Liver (tissue), 3 donors: ENCODE data around the gene CPT1A.

ENCODE experiments used
- GABPA ChIP-seq, 2 donors: IDR thresholded peaks in 1 of 2; conservative IDR thresholded peaks in 1 of 2; 2 replicates each; pipeline ENCODE4 v1.6.1; 2016; ENCODE audit warnings: antibody characterized with exemption in 2 of 2, mild to moderate bottlenecking in 1 of 2, moderate library complexity in 1 of 2
- HNF4G ChIP-seq: IDR thresholded peaks from 2 replicates; pipeline ENCODE4 v1.6.1; 2016; ENCODE audit warnings: antibody characterized with exemption
- RAD21 ChIP-seq, 2 donors: IDR thresholded peaks; 2 replicates each; pipeline ENCODE4 v1.6.1; 2016; ENCODE audit warnings: antibody characterized with exemption in 2 of 2, mild to moderate bottlenecking in 2 of 2
- RXRA ChIP-seq, 2 donors: IDR thresholded peaks; 2 replicates each; pipeline ENCODE4 v1.6.1; 2017 to 2018; ENCODE audit warnings: antibody characterized with exemption in 2 of 2, mild to moderate bottlenecking in 1 of 2
- TAF1 ChIP-seq: conservative IDR thresholded peaks from 2 replicates; pipeline ENCODE4 v1.6.1; 2016; ENCODE audit warnings: antibody characterized with exemption, mild to moderate bottlenecking
- YY1 ChIP-seq: IDR thresholded peaks from 2 replicates; pipeline ENCODE4 v1.6.1; 2016; ENCODE audit warnings: antibody characterized with exemption, mild to moderate bottlenecking
- TF ChIP-seq, protein P1 (sequence below): fragments of 150-350 bp; IDR thresholded peaks from 2 replicates; pipeline ENCODE4 v1.5.1; 2017; ENCODE audit warnings: improper control_type of control experiment, low read depth, low read length; ENCODE audit not compliant: missing input control
- TF ChIP-seq, protein P2 (sequence below): IDR thresholded peaks from 2 replicates; pipeline ENCODE4 v1.6.1; 2016; ENCODE audit warnings: antibody characterized with exemption
- TF ChIP-seq, protein P3 (sequence below): IDR thresholded peaks from 2 replicates; pipeline ENCODE4 v1.6.1; 2016; ENCODE audit warnings: antibody characterized with exemption, mild to moderate bottlenecking
- TF ChIP-seq, protein P4 (sequence below): IDR thresholded peaks from 2 replicates; pipeline ENCODE4 v1.6.1; 2016; ENCODE audit warnings: antibody characterized with exemption
- donor health status: healthy.
- donor health status: healthy.

DNA sequence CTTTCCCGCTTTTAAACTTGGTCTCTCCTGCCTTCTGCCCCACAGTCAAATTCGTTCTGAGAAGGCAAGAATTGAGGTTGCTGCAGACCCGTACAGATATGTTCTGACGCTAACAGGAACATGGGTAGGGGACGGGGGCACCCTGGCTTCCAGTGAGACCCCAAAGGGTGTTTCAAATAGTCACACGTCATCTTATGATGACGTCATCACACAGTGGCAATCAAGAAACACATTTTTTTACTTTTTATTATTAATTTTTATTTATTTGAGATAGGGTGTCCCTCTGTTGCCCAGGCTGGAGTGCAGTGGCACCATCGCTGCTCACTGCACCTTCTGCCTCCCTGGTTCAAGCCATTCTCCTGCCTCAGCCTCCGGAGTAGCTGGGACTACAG lies 67.5 kb downstream of the CPT1A start:
- TF ChIP-seq, protein P1, sequence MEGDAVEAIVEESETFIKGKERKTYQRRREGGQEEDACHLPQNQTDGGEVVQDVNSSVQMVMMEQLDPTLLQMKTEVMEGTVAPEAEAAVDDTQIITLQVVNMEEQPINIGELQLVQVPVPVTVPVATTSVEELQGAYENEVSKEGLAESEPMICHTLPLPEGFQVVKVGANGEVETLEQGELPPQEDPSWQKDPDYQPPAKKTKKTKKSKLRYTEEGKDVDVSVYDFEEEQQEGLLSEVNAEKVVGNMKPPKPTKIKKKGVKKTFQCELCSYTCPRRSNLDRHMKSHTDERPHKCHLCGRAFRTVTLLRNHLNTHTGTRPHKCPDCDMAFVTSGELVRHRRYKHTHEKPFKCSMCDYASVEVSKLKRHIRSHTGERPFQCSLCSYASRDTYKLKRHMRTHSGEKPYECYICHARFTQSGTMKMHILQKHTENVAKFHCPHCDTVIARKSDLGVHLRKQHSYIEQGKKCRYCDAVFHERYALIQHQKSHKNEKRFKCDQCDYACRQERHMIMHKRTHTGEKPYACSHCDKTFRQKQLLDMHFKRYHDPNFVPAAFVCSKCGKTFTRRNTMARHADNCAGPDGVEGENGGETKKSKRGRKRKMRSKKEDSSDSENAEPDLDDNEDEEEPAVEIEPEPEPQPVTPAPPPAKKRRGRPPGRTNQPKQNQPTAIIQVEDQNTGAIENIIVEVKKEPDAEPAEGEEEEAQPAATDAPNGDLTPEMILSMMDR = no peak
- TF ChIP-seq TAF1 = no peak
- TF ChIP-seq, protein P2, sequence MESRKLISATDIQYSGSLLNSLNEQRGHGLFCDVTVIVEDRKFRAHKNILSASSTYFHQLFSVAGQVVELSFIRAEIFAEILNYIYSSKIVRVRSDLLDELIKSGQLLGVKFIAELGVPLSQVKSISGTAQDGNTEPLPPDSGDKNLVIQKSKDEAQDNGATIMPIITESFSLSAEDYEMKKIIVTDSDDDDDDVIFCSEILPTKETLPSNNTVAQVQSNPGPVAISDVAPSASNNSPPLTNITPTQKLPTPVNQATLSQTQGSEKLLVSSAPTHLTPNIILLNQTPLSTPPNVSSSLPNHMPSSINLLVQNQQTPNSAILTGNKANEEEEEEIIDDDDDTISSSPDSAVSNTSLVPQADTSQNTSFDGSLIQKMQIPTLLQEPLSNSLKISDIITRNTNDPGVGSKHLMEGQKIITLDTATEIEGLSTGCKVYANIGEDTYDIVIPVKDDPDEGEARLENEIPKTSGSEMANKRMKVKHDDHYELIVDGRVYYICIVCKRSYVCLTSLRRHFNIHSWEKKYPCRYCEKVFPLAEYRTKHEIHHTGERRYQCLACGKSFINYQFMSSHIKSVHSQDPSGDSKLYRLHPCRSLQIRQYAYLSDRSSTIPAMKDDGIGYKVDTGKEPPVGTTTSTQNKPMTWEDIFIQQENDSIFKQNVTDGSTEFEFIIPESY = no peak
- TF ChIP-seq RAD21 (IDR thresholded peaks at IDR 0.05) = no peak
- no peak for TF ChIP-seq GABPA (IDR thresholded peaks at IDR 0.05 in 1 of 2, conservative IDR thresholded peaks at IDR 0.05 in 1 of 2)
- TF ChIP-seq RXRA (IDR thresholded peaks at IDR 0.05) = no peak
- TF ChIP-seq YY1 = no peak
- TF ChIP-seq, protein P3, sequence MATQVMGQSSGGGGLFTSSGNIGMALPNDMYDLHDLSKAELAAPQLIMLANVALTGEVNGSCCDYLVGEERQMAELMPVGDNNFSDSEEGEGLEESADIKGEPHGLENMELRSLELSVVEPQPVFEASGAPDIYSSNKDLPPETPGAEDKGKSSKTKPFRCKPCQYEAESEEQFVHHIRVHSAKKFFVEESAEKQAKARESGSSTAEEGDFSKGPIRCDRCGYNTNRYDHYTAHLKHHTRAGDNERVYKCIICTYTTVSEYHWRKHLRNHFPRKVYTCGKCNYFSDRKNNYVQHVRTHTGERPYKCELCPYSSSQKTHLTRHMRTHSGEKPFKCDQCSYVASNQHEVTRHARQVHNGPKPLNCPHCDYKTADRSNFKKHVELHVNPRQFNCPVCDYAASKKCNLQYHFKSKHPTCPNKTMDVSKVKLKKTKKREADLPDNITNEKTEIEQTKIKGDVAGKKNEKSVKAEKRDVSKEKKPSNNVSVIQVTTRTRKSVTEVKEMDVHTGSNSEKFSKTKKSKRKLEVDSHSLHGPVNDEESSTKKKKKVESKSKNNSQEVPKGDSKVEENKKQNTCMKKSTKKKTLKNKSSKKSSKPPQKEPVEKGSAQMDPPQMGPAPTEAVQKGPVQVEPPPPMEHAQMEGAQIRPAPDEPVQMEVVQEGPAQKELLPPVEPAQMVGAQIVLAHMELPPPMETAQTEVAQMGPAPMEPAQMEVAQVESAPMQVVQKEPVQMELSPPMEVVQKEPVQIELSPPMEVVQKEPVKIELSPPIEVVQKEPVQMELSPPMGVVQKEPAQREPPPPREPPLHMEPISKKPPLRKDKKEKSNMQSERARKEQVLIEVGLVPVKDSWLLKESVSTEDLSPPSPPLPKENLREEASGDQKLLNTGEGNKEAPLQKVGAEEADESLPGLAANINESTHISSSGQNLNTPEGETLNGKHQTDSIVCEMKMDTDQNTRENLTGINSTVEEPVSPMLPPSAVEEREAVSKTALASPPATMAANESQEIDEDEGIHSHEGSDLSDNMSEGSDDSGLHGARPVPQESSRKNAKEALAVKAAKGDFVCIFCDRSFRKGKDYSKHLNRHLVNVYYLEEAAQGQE = no peak
- TF ChIP-seq, protein P4, sequence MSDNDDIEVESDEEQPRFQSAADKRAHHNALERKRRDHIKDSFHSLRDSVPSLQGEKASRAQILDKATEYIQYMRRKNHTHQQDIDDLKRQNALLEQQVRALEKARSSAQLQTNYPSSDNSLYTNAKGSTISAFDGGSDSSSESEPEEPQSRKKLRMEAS = no peak
- TF ChIP-seq HNF4G = no peak
